IMR-90 (cell line): ENCODE measurements around the gene ARHGAP8. TPM values are rescaled to one million over a fixed set of nuclear protein-coding genes. Genes with fewer than 3 reads are reported as not detected.

ENCODE experiments used
- ATAC-seq: fragments of 200-7000 bp; cut with Tn5 transposase; 2 replicates; pipeline ENCODE4 v1.9.1; 2020; ENCODE audit warnings: low read depth, mild to moderate bottlenecking, moderate library complexity
- BruUV-seq: library from RNA; stranded (reverse); fragments of 400-500 nt; replicated peaks from 2 replicates; lab custom pipeline; 2021; lab: Mats Ljungman, UMichigan
- CTCF ChIA-PET: fragments of 300-600 bp; formaldehyde crosslinking; extraction: SDS; loops from one replicate; lab custom pipeline; 2021; ENCODE audit warnings: antibody characterized with exemption; lab: Yijun Ruan, JAX
- POLR2A ChIA-PET: fragments of 300-600 bp; sonication (Branson Sonifier 250); formaldehyde crosslinking; loops from one replicate; lab custom pipeline; 2022; ENCODE audit warnings: antibody characterized with exemption; ENCODE audit not compliant: unreplicated experiment; lab: Charles Lee
- DNase-seq: peaks from one replicate; pipeline ENCODE4 v3.0.0; 2013
- H2AFZ ChIP-seq: replicated peaks from 2 replicates; pipeline ENCODE3; 2013; ENCODE audit warnings: low read length, mild to moderate bottlenecking; ENCODE audit not compliant: poor library complexity
- H2AK5ac ChIP-seq: 2 replicates; pipeline ENCODE4 v1.6.1; 2013; ENCODE audit warnings: low read depth, low read length, inconsistent platforms
- H2AK9ac ChIP-seq: replicated peaks from 2 replicates; pipeline ENCODE3; 2013; ENCODE audit warnings: mild to moderate bottlenecking, low read depth, low read length, moderate library complexity; ENCODE audit not compliant: poor library complexity
- H2BK120ac ChIP-seq: 2 replicates; pipeline ENCODE4 v1.6.1; 2013; ENCODE audit warnings: low read depth, low read length, inconsistent platforms
- H2BK15ac ChIP-seq: 3 replicates; pipeline ENCODE4 v1.6.1; 2013; ENCODE audit warnings: low read depth, low read length, inconsistent platforms
- H2BK20ac ChIP-seq: 2 replicates; pipeline ENCODE4 v1.6.1; 2013; ENCODE audit warnings: low read depth, mild to moderate bottlenecking, inconsistent platforms, low read length, moderate library complexity
- H2BK5ac ChIP-seq: 2 replicates; pipeline ENCODE4 v1.6.1; 2013; ENCODE audit warnings: mild to moderate bottlenecking, low read depth, low read length, inconsistent platforms; ENCODE audit not compliant: poor library complexity, severe bottlenecking
- H3K14ac ChIP-seq: replicated peaks from 2 replicates; pipeline ENCODE4 v1.6.1; 2013; ENCODE audit warnings: low read depth, low read length, inconsistent platforms
- H3K18ac ChIP-seq: 2 replicates; pipeline ENCODE4 v1.6.1; 2013; ENCODE audit warnings: low read depth, low read length, control low read depth
- H3K23ac ChIP-seq: 2 replicates; pipeline ENCODE4 v1.6.1; 2013; ENCODE audit warnings: low read depth, low read length, inconsistent platforms
- H3K27ac ChIP-seq: 2 replicates; pipeline ENCODE4 v1.5.1; 2013; ENCODE audit warnings: mild to moderate bottlenecking, control low read depth, low read length; ENCODE audit not compliant: insufficient read depth
- H3K27me3 ChIP-seq: 2 replicates; pipeline ENCODE4 v1.6.1; 2013; ENCODE audit warnings: low read length; ENCODE audit not compliant: control insufficient read depth, insufficient read depth
- H3K36me3 ChIP-seq: 2 replicates; pipeline ENCODE4 v1.6.1; 2013; ENCODE audit warnings: low read length, mixed read lengths; ENCODE audit not compliant: control insufficient read depth, insufficient read depth
- H3K4ac ChIP-seq: 2 replicates; pipeline ENCODE4 v1.6.1; 2013; ENCODE audit warnings: low read depth, low read length, inconsistent platforms
- H3K4me1 ChIP-seq: 2 replicates; pipeline ENCODE4 v1.6.1; 2013; ENCODE audit warnings: low read length, mixed read lengths; ENCODE audit not compliant: control insufficient read depth, insufficient read depth
- H3K4me2 ChIP-seq: 2 replicates; pipeline ENCODE4 v1.6.1; 2013; ENCODE audit warnings: low read depth, mild to moderate bottlenecking, control low read depth, low read length, moderate library complexity
- H3K4me3 ChIP-seq: 2 replicates; pipeline ENCODE4 v1.5.1; 2013; ENCODE audit warnings: low read depth, mild to moderate bottlenecking, control low read depth, low read length, moderate library complexity; ENCODE audit not compliant: insufficient read depth
- H3K56ac ChIP-seq: 2 replicates; pipeline ENCODE4 v1.6.1; 2013; ENCODE audit warnings: low read length, inconsistent platforms; ENCODE audit not compliant: insufficient read depth; ENCODE audit errors: extremely low read depth
- H3K79me1 ChIP-seq, 2 experiments: 2 replicates each; pipeline ENCODE4 v1.6.1; 2013; ENCODE audit warnings: low read length in 2 of 2, inconsistent platforms in 1 of 2, low read depth in 1 of 2
- H3K9ac ChIP-seq: 2 replicates; pipeline ENCODE4 v1.6.1; 2013; ENCODE audit warnings: low read depth, low read length, control low read depth
- H3K9me1 ChIP-seq: 2 replicates; pipeline ENCODE4 v1.6.1; 2013; ENCODE audit warnings: low read length, inconsistent platforms; ENCODE audit not compliant: insufficient read depth
- H3K9me3 ChIP-seq: 2 replicates; pipeline ENCODE4 v1.6.1; 2013; ENCODE audit warnings: low read length; ENCODE audit not compliant: control insufficient read depth, insufficient read depth
- H4K20me1 ChIP-seq: 2 replicates; pipeline ENCODE4 v1.6.1; 2013; ENCODE audit warnings: low read length, inconsistent platforms; ENCODE audit not compliant: insufficient read depth
- H4K5ac ChIP-seq: 2 replicates; pipeline ENCODE4 v1.6.1; 2013; ENCODE audit warnings: mild to moderate bottlenecking, low read depth, low read length, control low read depth
- H4K8ac ChIP-seq, 2 experiments: 2 replicates each; pipeline ENCODE4 v1.6.1; 2013; ENCODE audit warnings: low read depth in 2 of 2, low read length in 2 of 2, control low read depth in 1 of 2, inconsistent platforms in 1 of 2
- H4K91ac ChIP-seq: 2 replicates; pipeline ENCODE4 v1.6.1; 2013; ENCODE audit warnings: low read depth, low read length, inconsistent platforms; ENCODE audit not compliant: insufficient read depth
- CEBPB ChIP-seq: IDR thresholded peaks from 2 replicates; pipeline ENCODE4 v1.6.1; 2012; ENCODE audit warnings: low read depth, low read length, improper control_type of control experiment
- CHD1 ChIP-seq: IDR thresholded peaks from 2 replicates; pipeline ENCODE4 v1.6.1; 2012; ENCODE audit warnings: low read depth, low read length, improper control_type of control experiment
- MXI1 ChIP-seq: IDR thresholded peaks from 2 replicates; pipeline ENCODE4 v1.6.1; 2012; ENCODE audit warnings: low read depth, mild to moderate bottlenecking, low read length, moderate library complexity, borderline replicate concordance
- POLR2A ChIP-seq: IDR thresholded peaks from 2 replicates; pipeline ENCODE4 v1.6.1; 2012; ENCODE audit warnings: mild to moderate bottlenecking, low read depth, low read length
- SMC3 ChIP-seq: fragments of 150-350 bp; IDR thresholded peaks from 2 replicates; pipeline ENCODE4 v1.6.1; 2016; ENCODE audit warnings: low read depth, mild to moderate bottlenecking, antibody characterized with exemption, low read length, moderate library complexity
- WGBS, 2 experiments: methylation state at CpG; one replicate each; pipeline versions ENCODE4 v1.1.5 to v1.1.7; 2013; ENCODE audit warnings: missing lambda C conversion rate in 2 of 2; ENCODE audit not compliant: insufficient read length in 1 of 2; ENCODE audit errors: extremely low coverage in 2 of 2; 5-methylcytosine and 5-hydroxymethylcytosine counted together
- dilution Hi-C: fragments of 300-500 bp; cut with HindIII; formaldehyde crosslinking; loops from one replicate; pipeline ENCODE4 v1.14.3; 2018; ENCODE audit warnings: low sequenced_read_pairs; ENCODE audit not compliant: unreplicated experiment
- in situ Hi-C: fragments of 300-500 bp; cut with MboI; formaldehyde crosslinking; loops from 3 replicates; pipeline ENCODE4 v1.14.3; 2019; ENCODE audit warnings: low sequenced_read_pairs, inconsistent platforms, mixed read lengths
- intact Hi-C: fragments of 100-400 bp; cut with micrococcal nuclease; formaldehyde crosslinking; loops from 2 replicates; pipeline ENCODE4 v1.10.0; 2022
- polyA plus RNA-seq, 3 experiments: library from polyadenylated mRNA; depleted of rRNA; stranded (reverse); fragments of >200 nt; gene quantifications; 2 replicates each; pipeline ENCODE4 v1.2.3, GENCODE V29; 2012; ENCODE audit warnings: low replicate concordance in 1 of 3
- total RNA-seq: library from RNA; depleted of rRNA; stranded (reverse); fragments of >200 nt; gene quantifications from 2 replicates; pipeline ENCODE4 v1.2.3, GENCODE V29; 2012
- TF ChIP-seq, protein P1 (sequence below): fragments of 150-350 bp; IDR thresholded peaks from 2 replicates; pipeline ENCODE4 v1.6.1; 2017; ENCODE audit warnings: mild to moderate bottlenecking, antibody characterized with exemption, low read length, low read depth

ARHGAP8 gene
- total and polyA plus RNA-seq, 2 of the 4 experiments (the other 2 are of a cell fraction) = 0.18 to 0.21 TPM

DNA sequence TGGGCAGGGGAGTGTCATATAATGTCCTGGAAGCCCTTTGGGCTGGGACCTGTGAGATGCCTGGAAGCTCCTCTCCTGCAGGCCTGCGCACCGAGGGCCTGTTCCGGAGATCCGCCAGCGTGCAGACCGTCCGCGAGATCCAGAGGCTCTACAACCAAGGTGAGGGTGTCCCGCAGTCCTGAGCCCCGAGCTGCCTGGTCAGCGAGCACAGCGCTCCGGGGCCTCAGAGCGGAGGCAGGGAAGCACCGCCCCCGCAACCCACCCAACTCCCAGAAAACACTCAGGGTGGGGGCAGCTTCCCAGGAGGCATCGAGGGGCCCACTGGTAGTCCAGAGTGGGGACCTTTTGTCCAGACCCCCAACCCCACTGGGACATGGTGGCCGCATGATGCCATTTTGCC is 95.5 kb downstream of the ARHGAP8 start:
- no peak overlapping the region for H4K5ac ChIP-seq
- H2BK15ac ChIP-seq = no peak overlapping the region
- H4K8ac ChIP-seq = no peak overlapping the region
- no peak overlapping the region for H3K23ac ChIP-seq
- no peak overlapping the region for H3K4me2 ChIP-seq
- H3K56ac ChIP-seq = no peak overlapping the region
- no peak overlapping the region for H2BK20ac ChIP-seq
- WGBS, 2 experiments = 94% methylated on average over 10 of the region's 18 CpGs; no CpG with 5 or more reads in 1 of the 2 experiments
- H3K9me1 ChIP-seq = no peaks in the 10 kb centered on the region
- H3K18ac ChIP-seq = no peak overlapping the region
- TF ChIP-seq SMC3 (no peak), POLR2A (no peak), MXI1 (no peak), CHD1 (no peak), CEBPB (no peak)
- TF ChIP-seq, protein P1, sequence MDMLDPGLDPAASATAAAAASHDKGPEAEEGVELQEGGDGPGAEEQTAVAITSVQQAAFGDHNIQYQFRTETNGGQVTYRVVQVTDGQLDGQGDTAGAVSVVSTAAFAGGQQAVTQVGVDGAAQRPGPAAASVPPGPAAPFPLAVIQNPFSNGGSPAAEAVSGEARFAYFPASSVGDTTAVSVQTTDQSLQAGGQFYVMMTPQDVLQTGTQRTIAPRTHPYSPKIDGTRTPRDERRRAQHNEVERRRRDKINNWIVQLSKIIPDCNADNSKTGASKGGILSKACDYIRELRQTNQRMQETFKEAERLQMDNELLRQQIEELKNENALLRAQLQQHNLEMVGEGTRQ = no peak
- dilution Hi-C loops = no loop called here
- peaks cover 10% of the 10 kb centered on the region; the same call in 1 of the 2 replicates for H3K27me3 ChIP-seq
- no peak overlapping the region for H2AK9ac ChIP-seq
- no TSS peak for BruUV-seq
- ChIA-PET CTCF (no interaction called here), POLR2A (no interaction called here)
- H4K91ac ChIP-seq = no peak overlapping the region
- no peak overlapping the region for H2AFZ ChIP-seq
- no peak overlapping the region for H3K27ac ChIP-seq
- no peaks in the 10 kb centered on the region for H3K79me1 ChIP-seq
- H2AK5ac ChIP-seq = no peak overlapping the region
- H3K4ac ChIP-seq = no peak overlapping the region
- DNase-seq (no peak), ATAC-seq (no peak)
- no peaks in the 10 kb centered on the region for H3K36me3 ChIP-seq
- H3K4me3 ChIP-seq = no peak overlapping the region
- no peak overlapping the region for H3K14ac ChIP-seq
- intact Hi-C loops = no loop called here
- no peak overlapping the region for H2BK5ac ChIP-seq
- in situ Hi-C loops = no loop called here
- no peak overlapping the region for H3K9ac ChIP-seq
- H3K4me1 ChIP-seq = no peaks in the 10 kb centered on the region
- peaks cover 6% of the 10 kb centered on the region; the same call in 1 of the 2 replicates for H3K9me3 ChIP-seq
- no peak overlapping the region for H2BK120ac ChIP-seq
- no peaks in the 10 kb centered on the region for H4K20me1 ChIP-seq
